Stomach (tissue), 4 donors: ENCODE data around the gene LUZP1.

Source experiments
- EP300 ChIP-seq: sonication (generic); formaldehyde crosslinking; IDR thresholded peaks from one replicate; pipeline ENCODE4 v1.6.1; 2017; ENCODE audit warnings: antibody characterized with exemption
- POLR2A ChIP-seq, 4 donors: fragments of 450-650 bp; IDR thresholded peaks; one replicate each; pipeline ENCODE4 v1.6.1; 2016; ENCODE audit warnings: antibody characterized with exemption in 4 of 4, control low read depth in 2 of 4, mild to moderate bottlenecking in 1 of 4, moderate library complexity in 1 of 4
- TF ChIP-seq, protein P1 (sequence below), 7 experiments: fragments of 450-650 bp in 4 of 7; fragments of 200-600 bp in 3 of 7; sonication (generic) in 3 of 7; IDR thresholded peaks; one replicate each; pipeline ENCODE4 v1.5.1; 2016 to 2019; ENCODE audit warnings: antibody characterized with exemption in 7 of 7, control low read depth in 2 of 7, mild to moderate bottlenecking in 1 of 7

DNA sequence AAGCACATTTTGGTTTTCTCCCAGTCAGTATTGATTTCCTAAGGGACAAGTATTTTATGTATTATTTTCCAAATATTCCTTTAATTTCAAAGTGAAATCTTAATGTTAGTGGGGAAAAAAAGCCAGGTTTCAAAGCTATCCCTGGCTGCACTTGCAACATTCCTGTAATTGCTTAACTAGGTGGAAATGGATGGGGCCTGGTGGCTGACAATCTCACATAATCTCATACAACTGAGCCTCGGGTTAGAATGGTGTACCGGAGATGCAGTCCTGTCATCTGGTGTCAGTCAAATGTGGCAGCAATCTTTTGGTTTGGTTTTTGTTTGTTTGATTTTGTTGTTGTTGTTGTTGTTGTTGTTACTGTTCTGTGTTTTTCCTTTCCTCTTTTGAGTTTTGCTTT is 103.3 kb downstream of the LUZP1 start:
- TF ChIP-seq, protein P1, sequence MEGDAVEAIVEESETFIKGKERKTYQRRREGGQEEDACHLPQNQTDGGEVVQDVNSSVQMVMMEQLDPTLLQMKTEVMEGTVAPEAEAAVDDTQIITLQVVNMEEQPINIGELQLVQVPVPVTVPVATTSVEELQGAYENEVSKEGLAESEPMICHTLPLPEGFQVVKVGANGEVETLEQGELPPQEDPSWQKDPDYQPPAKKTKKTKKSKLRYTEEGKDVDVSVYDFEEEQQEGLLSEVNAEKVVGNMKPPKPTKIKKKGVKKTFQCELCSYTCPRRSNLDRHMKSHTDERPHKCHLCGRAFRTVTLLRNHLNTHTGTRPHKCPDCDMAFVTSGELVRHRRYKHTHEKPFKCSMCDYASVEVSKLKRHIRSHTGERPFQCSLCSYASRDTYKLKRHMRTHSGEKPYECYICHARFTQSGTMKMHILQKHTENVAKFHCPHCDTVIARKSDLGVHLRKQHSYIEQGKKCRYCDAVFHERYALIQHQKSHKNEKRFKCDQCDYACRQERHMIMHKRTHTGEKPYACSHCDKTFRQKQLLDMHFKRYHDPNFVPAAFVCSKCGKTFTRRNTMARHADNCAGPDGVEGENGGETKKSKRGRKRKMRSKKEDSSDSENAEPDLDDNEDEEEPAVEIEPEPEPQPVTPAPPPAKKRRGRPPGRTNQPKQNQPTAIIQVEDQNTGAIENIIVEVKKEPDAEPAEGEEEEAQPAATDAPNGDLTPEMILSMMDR (IDR thresholded peaks at IDR 0.05) = no peak
- TF ChIP-seq POLR2A (IDR thresholded peaks at IDR 0.05) (no peak), EP300 (no peak)
